Right forelimb (tissue), 1 donor: ENCODE results near the gene CDC45.

Experiments
- DNase-seq: peaks from one replicate; pipeline ENCODE4 v3.0.0-alpha.2; 2018

The CDC45 gene

DNA sequence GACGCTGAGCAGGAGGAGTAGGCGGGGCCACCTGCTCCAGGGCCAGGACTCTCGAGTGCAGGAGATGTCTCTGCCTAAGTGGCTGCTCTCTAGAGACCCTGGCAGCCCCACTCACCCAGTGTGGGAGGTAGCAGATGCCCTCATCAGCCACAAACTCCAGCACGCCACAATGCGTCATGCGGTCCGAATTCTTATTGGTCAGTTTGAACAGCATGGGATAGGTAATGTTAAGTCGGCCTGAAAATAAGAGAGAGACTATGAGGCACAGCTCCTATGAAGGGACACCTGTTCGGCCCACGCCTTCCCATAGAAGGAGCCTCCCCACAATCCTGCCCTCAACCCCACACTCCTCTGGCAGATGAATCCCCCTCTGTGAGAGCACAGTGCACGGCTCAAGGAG, 8.1 kb upstream of the CDC45 start:
- no peak for DNase-seq

DNA sequence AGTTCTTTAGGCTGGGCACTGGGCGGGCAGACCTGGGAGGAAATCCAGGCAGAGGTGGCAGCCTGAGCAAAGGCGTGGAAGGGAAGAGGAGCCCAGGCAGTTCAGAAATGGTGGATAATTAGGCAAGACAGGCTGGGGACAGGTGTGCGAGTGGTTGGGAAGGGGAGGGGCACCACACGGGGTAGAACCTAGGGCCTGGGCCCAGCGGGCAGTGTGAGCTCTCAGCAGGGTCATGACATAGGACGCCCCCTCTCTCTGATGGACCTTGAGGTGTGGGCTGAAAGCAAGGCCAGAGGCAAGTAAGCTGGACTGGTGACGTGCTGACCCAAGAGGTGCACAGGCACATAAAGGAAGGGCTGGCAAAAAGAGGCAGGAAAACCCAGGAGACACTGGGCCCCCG, 7.5 kb upstream of the CDC45 start:
- DNase-seq = no peak

DNA sequence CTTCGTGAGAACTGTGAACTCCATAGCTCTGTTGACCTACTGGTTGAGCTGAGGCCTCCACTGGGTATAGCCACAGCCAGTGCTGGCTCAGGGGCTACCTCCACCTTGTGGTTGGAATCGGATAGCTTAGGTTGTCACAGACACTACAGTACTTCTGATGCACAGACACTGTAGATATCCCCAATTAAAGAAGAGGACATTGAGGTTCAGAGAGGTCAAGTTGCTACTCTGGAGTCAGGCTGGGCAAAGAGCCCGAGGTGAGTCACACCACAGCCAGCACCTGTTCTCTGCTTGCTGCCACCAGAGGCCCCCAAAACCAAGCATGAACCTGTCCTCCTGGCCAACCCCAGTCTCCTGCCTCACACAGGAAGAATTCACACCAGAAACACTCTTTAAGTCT, 6.1 kb upstream of the CDC45 start:
- no peak for DNase-seq

DNA sequence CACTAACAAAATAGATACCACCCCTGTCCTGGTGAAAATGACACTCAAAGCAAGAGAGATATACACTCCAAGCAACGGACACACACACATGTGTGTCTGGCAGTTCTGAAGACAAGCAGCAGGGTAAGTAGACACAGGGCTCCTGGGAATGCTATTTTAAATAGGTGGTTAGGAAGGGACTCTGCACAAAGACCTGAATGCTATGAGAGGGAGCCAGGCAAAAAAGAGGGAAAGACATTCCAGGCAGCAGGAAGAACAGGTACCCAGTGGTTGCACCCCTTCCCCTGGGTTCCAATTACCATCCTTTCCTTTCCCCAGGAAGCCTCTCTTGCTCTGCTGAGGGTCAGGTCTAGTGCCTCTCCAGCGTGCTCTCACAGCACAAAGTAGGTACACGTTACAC, 3.7 kb upstream of the CDC45 start:
- DNase-seq = no peak

DNA sequence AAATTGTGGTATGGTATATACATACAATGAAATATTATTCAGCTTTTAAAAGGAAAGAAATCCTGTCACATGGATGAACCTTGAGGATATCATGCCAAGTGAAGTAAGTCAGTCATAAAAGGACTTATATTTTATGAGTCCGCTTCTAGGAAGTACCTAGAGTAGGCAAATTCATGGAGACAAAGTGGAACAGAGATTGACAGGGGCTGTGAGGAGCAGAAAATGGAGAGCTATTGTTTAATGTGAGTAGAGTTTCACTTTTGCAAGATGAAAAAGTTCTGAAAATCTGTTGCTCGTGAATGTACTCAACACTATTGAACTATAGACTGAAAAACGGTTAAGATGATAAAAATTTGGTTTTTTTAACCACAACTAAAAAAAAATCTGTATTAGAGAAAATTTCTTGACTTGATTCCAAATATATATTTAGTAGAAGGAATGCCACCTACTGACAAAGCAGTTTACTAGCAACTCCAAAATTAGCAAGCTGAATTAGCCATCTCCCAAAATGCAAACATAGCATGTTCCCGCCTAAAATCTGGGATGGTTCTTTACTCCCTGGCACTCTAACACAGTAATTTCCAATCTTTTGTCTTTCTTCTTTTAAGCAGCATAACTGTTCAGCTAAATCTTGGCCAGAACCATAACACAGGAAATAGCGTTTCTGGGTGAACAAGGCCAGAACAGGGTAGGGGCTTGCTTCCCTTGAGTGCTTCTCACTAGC, 2.2 kb upstream of the CDC45 start:
- no peak for DNase-seq

DNA sequence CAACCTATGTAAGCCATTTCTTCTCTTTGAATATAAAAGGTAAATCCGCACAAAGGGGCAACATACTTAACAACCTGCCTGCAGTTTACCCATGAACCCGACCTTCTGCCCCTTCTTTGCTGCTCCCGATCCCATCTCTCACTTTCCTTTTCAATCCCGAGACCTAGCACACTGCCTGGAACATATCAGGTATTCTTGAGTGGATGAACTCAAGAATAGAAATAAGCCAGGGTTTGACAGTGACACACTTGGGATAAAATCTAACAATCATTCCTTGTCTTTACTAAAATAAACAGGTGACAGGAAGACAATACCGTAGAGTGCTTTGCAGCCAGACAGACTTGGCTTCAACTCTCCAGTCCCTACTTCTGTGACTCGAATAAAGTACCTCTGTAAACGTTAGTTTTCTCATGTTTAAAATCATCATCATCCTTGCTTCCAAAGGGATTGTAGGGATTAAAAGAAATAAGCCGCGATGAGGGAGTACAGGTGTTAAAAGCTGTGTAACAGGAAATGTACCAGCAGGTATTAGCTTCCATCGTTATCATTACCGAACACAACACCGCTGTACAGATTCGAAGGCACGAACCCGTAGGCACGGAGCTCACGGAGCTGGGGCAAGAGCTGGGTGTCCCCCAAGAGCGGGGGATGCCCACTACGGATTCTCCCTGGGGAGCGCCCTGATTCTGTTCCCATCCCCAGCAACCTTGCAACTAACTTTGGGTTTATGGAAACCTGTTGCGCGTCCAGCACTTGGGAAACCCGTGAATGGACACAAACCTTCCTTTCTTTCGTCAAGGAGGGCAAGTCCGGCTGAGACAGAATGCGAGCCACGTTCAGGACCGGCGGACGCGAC, 1.4 kb upstream of the CDC45 start:
- no peak for DNase-seq

DNA sequence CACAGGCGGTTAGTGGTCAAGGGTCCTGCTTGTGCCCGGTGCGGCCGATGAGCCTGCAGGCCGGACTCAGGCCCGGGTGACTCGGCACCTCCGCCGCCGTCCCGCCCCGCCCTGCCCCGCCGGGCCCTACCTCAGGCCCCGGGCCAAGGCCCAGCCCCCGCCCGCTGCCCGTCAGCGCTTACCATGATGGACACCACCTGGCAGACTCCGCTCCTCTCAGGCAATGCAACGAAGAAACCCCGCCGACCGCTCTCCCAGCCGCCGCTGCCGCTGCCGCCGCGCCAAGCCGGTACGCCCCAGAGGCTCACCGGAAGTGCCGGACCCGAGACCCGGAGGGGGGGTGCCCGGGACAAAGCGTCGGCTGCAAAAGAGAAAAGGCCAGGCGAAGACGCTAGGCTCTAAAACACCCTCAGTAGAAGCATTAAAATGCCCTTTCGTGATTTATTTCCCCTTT, 792 bp upstream of the CDC45 start, which contains the start of gene UFD1:
Gene UFD1, minus strand, starts transcription at position 293 of the 454 bp plus-strand sequence. Its CDS starts 108 bp downstream, at position 185.
- DNase-seq = peak; percentile 90

DNA sequence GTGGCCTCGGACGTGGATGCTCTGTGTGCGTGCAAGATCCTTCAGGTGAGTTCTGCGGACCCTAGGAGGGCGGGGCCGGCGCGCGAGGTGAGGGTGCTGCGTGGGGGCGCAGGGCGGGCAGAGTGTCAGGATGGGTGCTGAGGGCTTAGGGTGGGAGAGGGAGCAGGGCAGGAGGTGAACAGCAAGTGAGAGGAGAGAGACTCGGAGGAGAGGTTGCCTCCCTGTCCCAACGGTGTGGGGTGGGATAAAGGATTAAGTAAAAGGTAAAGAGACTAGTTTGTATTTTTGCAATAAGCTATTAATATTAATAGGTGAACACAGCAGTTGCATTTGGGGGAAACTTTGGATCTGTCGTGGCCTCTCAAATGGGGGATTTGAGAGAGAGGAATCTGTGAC, 451 bp downstream of the CDC45 start:
- DNase-seq = no peak

DNA sequence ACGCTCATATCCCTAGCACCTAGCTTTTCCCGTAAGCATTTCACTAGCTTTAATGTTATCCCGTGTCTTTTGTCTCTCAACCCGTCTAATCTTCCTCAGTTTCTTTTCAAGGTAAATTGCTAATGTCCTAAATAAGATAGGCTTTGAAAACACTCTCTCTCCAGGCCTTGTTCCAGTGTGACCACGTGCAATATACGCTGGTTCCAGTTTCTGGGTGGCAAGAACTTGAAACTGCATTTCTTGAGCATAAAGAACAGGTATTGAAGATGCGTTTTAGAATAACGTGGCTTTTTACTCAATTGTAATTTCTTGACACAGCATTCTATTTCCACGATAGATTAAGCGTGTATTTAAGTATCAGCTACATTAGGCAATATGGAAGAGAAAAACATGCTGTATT, 1.1 kb downstream of the CDC45 start:
- no peak for DNase-seq

DNA sequence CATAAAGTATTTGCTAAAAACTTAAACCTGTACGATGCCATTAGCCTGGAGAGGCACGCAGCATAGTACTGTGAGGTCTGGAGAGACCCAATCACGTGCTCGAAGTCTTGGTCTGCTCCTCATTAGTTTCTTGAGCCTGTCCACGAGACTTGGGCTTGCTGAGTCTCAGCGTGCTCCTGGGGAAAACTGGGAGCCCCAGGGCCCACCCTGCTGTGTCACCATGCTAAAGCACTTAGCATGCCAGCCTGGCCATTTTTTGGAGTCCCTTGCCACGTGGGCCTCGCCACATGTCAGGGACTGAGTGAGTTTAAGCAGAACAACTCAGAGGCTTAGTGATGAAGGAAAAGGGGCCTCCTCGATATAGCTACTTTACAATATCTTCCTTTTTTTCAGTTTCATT, 2.6 kb downstream of the CDC45 start:
- no peak for DNase-seq

DNA sequence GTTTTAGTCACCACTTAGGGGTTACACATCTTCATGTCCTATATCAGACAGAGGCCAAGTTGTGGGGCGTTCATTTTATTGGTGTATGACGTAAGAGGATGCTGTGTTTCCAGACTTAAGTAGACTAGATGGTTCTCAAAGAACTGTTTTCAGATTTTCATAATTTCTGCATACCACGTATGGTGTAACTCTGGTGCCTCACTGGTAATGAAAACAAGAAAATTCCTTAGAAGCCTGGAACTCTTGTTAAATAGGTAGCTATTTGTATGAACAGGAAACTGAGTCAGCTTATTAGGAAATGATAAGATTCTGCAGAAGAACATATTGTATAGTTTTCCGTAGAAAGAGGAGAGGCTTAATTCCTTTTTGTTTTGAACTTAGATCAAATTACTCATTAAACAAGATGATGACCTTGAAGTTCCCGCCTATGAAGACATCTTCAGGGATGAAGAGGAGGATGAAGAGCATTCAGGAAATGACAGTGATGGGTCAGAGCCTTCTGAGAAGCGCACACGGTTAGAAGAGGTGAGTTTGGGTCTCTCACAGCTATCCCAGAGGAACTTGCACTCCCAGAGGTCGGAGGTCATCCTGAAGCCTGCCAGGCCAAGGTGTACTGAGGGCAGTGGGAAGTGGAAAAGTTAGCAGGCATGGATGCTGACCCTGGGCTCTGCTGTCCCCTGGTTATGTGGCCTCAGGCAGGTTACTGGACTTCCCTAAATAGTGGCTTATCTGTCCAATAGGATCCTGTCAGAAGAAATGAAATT, 3.9 kb downstream of the CDC45 start:
- no peak for DNase-seq

DNA sequence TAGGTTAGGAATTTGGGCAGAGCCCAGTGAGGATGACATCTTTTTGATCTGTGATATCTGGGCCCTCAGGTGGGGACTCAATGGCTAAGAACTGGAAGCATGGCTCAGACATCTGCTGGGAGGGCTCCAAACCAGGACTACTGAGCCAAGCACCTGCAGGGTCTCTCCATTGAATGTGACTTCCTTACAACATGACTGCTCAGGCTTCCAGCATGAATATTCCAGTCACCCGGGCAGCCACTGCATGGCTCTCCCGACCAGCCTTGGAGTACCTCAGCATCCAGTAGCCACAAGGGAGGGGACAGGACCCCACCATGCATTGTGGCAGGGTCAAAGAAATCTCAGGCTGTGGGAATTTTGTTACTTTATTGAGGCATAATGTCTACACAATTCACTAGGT, 8.6 kb downstream of the CDC45 start:
- no peak for DNase-seq

DNA sequence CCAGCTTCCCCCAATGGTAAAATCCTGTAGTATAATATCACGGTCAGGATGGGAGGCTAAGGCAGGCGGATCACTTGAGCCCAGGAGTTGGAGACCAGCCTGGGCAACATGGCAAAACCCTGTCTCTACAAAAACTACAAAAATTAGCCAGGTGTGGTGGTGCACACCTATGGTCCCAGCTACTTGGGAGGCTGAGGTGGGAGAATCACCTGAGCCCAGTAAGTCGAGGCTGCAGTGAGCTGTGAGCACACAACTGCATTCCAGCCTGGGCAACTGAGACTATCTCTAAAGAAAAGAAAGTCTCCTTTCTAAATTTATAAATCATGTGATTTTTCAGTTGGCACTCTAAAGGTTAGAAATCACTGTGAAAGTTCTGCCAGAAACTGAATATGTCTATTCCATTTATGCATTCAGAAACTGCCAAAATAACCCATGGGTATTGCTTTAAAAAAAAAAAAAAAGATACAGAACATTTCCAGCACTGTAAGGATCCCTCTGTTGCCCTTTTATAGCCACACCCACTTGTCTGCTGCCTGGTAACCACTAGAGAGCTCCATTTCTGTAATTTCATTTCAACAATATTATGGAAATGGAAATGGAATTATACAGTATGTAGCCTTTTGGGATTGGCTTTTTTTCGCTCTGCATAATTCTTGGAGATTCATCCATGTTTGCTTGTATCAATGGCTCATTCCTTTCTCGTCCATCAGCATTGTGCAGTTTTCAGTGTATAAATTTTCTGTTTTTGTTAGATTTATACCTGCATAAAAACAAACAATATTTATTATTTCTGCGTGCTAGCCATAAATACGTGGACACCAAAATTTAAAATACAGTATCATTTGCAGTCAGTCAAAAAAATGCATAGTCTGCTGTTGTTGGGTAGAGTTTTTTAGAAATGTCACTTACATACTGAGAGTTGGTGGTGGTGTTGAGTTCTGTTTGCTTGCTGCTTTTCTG, 9.4 kb downstream of the CDC45 start:
- no peak for DNase-seq

DNA sequence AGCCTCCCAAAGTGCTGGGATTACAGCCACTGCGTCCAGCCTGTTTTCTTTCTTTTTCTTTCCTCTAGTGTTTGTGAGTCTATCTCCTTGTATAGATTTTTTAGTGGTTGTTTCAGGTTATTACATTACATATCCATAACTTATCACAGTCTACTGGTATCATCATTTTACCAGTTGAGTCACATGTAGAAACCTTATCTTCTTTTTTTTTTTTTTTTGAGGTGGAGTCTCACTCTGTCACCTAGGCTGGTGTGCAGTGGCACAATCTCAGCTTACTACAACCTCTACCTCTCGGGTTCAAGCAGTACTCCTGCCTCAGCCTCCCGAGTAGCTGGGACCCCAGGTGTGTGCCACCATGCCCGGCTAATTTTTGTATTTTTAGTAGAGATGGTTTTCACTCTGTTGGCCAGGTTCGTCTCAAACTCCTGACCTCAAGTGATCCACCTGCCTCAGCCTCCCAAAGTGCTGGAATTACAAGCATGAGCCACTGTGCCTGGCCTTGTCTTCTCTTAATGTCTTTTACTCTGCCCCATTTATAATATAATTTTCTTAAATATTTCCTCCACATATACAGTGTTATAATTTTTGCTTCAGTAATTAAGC, 11.0 kb downstream of the CDC45 start:
- DNase-seq = no peak

DNA sequence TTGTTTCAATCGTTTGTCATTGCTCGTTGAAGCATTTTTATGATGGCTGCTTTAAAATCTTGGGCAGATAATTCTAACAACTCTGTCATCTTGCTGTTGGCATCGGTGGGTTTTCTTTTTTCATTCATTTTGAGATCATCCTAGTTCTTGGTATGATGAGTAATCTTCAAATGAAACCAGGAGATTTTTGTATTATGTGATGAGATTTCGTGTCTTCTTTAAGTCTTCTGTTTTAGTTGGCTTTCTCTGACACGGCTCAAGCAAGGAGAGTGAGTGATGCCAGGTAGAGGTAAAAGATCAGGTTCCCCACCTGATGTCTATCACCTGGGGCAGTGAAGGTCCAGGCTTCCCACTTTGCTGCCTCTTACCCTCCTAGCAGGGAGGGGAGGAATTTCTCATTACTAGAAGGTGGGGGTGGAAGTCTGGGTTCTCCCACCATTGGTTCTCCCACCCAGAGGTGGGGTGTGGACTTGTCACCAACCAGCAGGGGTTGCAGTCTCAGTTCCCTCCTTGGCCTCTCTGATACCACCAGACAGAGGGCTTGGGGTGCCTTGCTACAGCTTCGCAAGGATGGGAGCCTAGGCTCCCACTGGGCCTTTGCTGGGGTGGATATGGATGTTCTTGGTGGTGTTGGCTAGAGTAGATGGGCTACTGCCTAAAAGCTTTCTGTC, 12.9 kb downstream of the CDC45 start:
- no peak for DNase-seq

DNA sequence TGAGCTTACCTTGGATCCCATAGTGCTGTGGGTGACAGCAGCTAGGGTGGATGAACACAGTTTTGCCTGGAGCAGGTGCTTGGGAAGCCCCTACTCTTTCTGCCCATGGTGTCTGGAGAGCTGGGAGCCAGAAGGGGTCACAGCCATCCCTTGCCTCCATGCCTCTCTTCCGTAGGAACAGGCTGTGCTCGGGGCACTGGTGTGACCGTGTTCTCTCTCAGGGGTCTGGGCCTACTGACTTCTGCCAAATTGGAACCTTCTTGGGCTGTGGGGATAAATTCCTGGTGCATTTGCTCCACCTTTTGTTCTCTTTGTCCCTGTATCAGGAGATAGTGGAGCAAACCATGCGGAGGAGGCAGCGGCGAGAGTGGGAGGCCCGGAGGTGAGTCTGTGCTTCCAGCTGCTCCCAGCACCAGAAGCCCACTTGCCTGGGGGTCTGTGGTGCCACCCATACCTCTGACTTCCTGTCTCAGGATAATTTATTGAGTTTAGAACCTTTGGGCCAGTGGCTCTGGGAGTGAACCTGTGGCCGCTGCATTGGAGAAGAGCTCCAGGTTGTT, 14.4 kb downstream of the CDC45 start:
- no peak for DNase-seq

DNA sequence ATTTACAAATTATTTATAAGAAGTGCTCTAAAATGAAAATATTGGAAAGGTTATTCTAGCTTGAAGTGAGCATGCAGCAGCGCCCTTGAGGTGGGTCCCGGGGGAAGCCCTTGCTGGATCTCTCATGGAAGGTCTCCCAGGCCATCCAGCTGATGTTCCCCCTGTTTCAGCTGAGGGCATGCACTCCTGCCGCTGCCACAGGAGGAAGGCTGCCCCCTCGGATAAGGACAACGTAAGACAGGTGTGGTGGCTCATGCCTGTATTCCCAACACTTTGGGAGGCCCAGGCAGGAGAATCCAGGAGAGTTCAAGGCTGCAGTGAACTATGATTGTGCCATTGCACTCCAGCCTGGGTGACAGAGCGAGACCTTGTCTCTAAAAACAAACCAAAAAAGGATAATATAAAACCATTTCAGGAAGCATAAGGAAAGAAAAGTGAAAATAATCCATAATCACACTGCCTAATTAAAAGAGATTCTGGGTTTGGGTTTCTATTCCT, 15.0 kb downstream of the CDC45 start:
- DNase-seq = no peak

DNA sequence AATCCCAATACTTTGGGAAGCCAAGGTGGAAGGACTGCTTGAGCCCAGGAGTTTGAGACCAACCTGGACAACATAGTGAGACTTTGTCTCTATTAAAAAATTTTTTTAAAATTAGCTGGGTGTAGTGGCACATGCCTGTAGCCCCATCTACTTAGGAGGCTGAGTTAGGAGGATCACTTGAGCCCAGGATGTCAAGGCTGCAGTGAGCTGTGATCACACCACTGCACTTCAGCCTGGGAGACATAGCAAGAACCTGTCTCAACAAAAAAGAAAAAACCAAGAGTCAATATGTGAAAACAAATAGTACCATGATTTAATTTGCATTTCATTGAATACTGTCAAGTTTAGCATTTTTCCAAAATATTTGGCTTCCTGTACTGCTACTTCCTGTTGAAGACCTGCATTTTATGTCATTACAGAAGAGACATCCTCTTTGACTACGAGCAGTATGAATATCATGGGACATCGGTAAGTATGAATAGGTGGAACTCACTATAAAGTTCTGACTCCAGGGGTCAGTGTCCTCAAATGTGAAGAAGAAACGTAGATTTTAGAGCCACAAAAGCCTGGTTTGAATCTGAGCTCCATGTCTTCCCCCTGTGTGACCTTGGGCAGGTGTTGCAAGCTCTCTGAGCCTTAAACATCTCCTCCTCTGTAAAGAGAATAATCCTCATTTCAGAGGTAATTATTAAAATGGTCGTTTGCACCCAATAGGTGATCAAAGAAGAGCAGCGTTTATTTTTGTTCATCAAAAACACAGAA, 16.0 kb downstream of the CDC45 start:
- DNase-seq = no peak

DNA sequence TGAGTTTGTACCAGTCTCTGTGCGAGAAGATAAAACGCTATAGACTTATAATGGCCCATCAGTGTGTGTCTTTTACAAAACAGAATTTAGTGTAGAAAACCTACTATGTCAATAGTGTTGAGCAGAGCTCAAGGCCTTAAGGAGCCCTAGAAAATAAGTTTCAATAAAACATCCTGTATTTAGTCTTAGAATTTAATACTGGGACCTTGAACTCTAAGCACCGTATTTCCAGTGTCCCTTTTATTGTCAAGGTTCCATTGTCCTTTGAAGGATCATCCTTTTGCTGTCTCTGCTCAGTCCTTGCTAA, 16.6 kb downstream of the CDC45 start:
- DNase-seq = no peak

DNA sequence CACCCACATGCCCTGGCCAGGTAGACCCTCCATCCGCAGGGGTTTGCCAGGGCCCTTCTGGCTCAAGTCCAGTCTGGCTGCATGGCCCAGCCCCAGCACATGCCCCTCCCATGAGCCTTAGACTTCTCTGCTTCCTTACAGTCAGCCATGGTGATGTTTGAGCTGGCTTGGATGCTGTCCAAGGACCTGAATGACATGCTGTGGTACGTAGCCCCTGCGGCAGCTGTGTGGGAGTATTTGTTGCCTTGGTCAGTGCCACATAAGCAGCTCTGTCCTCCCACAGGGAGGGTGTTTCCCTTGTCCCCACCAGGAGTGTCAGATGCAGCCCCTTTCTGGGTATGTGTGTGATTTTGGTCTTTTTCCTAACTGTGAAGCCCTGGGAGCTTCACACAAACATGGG, 17.5 kb downstream of the CDC45 start:
- DNase-seq = no peak
